GM18873 (cell line): ENCODE measurements around the gene ITFG1.
"Not testable (repeated sequence)": the region's sequence is repeated elsewhere in the genome, so short reads cannot be mapped to it uniquely, and the experiment has no call there.

Experiments used
- ATAC-seq: cut with Tn5 transposase; IDR thresholded peaks from one replicate; pipeline ENCODE4 v1.9.1; 2021; ENCODE audit warnings: mild to moderate bottlenecking, moderate library complexity, moderate number of reproducible peaks; ENCODE audit not compliant: unreplicated experiment, low FRiP score

Gene ITFG1

GRCh38 chr16:47475786-47476185 is 14.9 kb upstream of the ITFG1 start:
- no peak for ATAC-seq

GRCh38 chr16:47473792-47474191 is 12.9 kb upstream of the ITFG1 start:
- ATAC-seq = no peak

GRCh38 chr16:47473004-47473403 is 12.1 kb upstream of the ITFG1 start:
- ATAC-seq = not testable (repeated sequence)

GRCh38 chr16:47470810-47471209 is 9.9 kb upstream of the ITFG1 start:
- ATAC-seq = no peak

- ATAC-seq = no peak
Observed at GRCh38 chr16:47470211-47470610, 9.3 kb upstream of the ITFG1 start.

GRCh38 chr16:47469227-47469626 is 8.4 kb upstream of the ITFG1 start:
- no peak for ATAC-seq

- ATAC-seq = not testable (repeated sequence)
Observed at GRCh38 chr16:47468070-47468689, 7.3 kb upstream of the ITFG1 start.

- ATAC-seq = no peak
Observed at GRCh38 chr16:47467501-47467900, 6.6 kb upstream of the ITFG1 start.

GRCh38 chr16:47465919-47466630 is 5.2 kb upstream of the ITFG1 start:
- ATAC-seq = no peak

GRCh38 chr16:47463771-47464624 is 3.1 kb upstream of the ITFG1 start:
- no peak for ATAC-seq

- no peak for ATAC-seq
Observed at GRCh38 chr16:47461598-47462266, 869 bp upstream of the ITFG1 start.

GRCh38 chr16:47460359-47460710 is 528 bp downstream of the ITFG1 start:
- no peak for ATAC-seq

GRCh38 chr16:47459603-47460002 is 1.3 kb downstream of the ITFG1 start:
- no peak for ATAC-seq

- no peak for ATAC-seq
Observed at GRCh38 chr16:47458331-47458730, 2.5 kb downstream of the ITFG1 start.

- no peak for ATAC-seq
Observed at GRCh38 chr16:47449788-47450187, 11.1 kb downstream of the ITFG1 start.

GRCh38 chr16:47448830-47449575 is 11.9 kb downstream of the ITFG1 start:
- ATAC-seq = no peak

GRCh38 chr16:47446431-47446830 is 14.4 kb downstream of the ITFG1 start:
- no peak for ATAC-seq

GRCh38 chr16:47442884-47443283 is 18.0 kb downstream of the ITFG1 start:
- not testable (repeated sequence) for ATAC-seq

GRCh38 chr16:47440066-47440465 is 20.8 kb downstream of the ITFG1 start:
- not testable (repeated sequence) for ATAC-seq

GRCh38 chr16:47434274-47434673 is 26.6 kb downstream of the ITFG1 start:
- ATAC-seq = not testable (repeated sequence)
